RWPE2 (cell line): ENCODE measurements around the gene SPTA1.
"Not testable (repeated sequence)": the region's sequence is repeated elsewhere in the genome, so short reads cannot be mapped to it uniquely, and the experiment has no call there.

Experiments
- ATAC-seq: fragments of 200-7000 bp; cut with Tn5 transposase; 3 replicates; pipeline ENCODE4 v1.9.1; 2021; ENCODE audit warnings: low read depth
- DNase-seq: peaks from one replicate; pipeline ENCODE4 v3.0.0-alpha.2; 2020; ENCODE audit warnings: low spot score
- H3K27ac ChIP-seq: fragments of 450-650 bp; 2 replicates; pipeline ENCODE4 v1.5.1; 2017; ENCODE audit warnings: mild to moderate bottlenecking; ENCODE audit not compliant: poor library complexity, severe bottlenecking
- H3K27me3 ChIP-seq: fragments of 250-450 bp; sonication (Bioruptor Pico); 2 replicates; pipeline ENCODE4 v1.5.1; 2021; ENCODE audit warnings: mild to moderate bottlenecking, moderate library complexity; ENCODE audit not compliant: insufficient read depth, poor library complexity, severe bottlenecking
- H3K36me3 ChIP-seq: fragments of 250-450 bp; sonication (Bioruptor Pico); 2 replicates; pipeline ENCODE4 v1.5.1; 2020; ENCODE audit warnings: low read depth, mild to moderate bottlenecking, moderate library complexity
- H3K4me1 ChIP-seq: fragments of 250-450 bp; sonication (Bioruptor Pico); 2 replicates; pipeline ENCODE4 v1.5.1; 2021; ENCODE audit warnings: mild to moderate bottlenecking, moderate library complexity; ENCODE audit not compliant: insufficient read depth, poor library complexity, severe bottlenecking
- H3K4me3 ChIP-seq: fragments of 250-450 bp; sonication (Bioruptor Pico); 2 replicates; pipeline ENCODE4 v1.5.1; 2021; ENCODE audit warnings: mild to moderate bottlenecking, moderate library complexity; ENCODE audit not compliant: severe bottlenecking
- H3K9me3 ChIP-seq: fragments of 250-450 bp; sonication (Bioruptor Pico); 2 replicates; pipeline ENCODE4 v1.5.1; 2021; ENCODE audit warnings: mild to moderate bottlenecking, moderate library complexity; ENCODE audit not compliant: severe bottlenecking
- TF ChIP-seq, protein P1 (sequence below): fragments of 450-650 bp; IDR thresholded peaks from one replicate; pipeline ENCODE4 v1.5.1; 2017; ENCODE audit warnings: mild to moderate bottlenecking, moderate library complexity; ENCODE audit not compliant: poor library complexity, severe bottlenecking

SPTA1 gene

DNA sequence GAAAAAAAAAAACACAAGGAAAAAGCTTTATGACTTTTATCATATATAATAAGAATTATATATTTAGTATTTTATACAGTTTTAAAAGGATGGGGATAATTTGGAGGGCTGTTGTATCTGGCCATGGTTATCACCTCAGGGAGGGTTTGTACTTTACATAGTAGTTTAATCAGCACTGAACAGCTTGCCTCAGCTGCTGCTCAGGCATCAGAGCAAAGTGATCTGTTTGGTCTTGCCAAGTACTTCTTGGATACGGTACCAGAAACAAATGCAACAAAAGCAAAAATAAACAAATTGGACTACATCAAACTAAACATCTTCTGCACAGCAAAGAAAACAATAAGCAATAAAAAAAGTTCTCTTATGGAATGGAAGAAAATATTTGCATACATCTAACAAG is 2.6 kb upstream of the SPTA1 start:
- H3K27me3 ChIP-seq, result peaks cover 5% of the 10 kb centered on the region
- no peak overlapping the region for H3K4me3 ChIP-seq
- ATAC-seq (no peak), DNase-seq (no peak)
- no peaks in the 10 kb centered on the region for H3K9me3 ChIP-seq
- H3K36me3 ChIP-seq, result no peaks in the 10 kb centered on the region
- no peaks in the 10 kb centered on the region for H3K4me1 ChIP-seq
- TF ChIP-seq, protein P1, sequence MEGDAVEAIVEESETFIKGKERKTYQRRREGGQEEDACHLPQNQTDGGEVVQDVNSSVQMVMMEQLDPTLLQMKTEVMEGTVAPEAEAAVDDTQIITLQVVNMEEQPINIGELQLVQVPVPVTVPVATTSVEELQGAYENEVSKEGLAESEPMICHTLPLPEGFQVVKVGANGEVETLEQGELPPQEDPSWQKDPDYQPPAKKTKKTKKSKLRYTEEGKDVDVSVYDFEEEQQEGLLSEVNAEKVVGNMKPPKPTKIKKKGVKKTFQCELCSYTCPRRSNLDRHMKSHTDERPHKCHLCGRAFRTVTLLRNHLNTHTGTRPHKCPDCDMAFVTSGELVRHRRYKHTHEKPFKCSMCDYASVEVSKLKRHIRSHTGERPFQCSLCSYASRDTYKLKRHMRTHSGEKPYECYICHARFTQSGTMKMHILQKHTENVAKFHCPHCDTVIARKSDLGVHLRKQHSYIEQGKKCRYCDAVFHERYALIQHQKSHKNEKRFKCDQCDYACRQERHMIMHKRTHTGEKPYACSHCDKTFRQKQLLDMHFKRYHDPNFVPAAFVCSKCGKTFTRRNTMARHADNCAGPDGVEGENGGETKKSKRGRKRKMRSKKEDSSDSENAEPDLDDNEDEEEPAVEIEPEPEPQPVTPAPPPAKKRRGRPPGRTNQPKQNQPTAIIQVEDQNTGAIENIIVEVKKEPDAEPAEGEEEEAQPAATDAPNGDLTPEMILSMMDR, result no peak
- no peak overlapping the region for H3K27ac ChIP-seq

DNA sequence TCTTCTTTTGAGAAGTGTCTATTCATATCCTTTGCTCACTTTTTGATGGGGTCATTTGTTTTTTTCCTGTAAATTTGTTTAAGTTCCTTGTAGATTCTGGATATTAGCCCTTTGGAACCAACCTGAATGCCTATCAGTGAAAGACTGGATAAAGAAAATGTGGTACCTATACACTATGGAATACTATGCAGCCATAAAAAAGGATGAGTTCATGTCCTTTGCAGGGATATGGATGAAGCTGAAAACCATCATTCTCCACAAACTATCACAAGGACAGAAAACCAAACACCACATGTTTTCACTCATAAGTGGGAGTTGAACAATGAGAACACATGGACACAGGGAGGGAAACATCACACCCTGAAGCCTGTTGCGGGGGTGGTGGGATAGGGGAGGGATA is 1.8 kb upstream of the SPTA1 start:
- not testable (repeated sequence) for H3K4me3 ChIP-seq, H3K27me3 ChIP-seq, DNase-seq, H3K27ac ChIP-seq, H3K9me3 ChIP-seq, ATAC-seq, H3K4me1 ChIP-seq, H3K36me3 ChIP-seq

GRCh38 chr1:158687037-158687436 is 522 bp upstream of the SPTA1 start:
- Histone ChIP-seq H3K4me3 (no peak overlapping the region), H3K27ac (no peak overlapping the region), H3K27me3 (peaks cover 5% of the 10 kb centered on the region), H3K4me1 (no peaks in the 10 kb centered on the region), H3K9me3 (no peaks in the 10 kb centered on the region), H3K36me3 (no peaks in the 10 kb centered on the region)
- TF ChIP-seq, protein P1, result no peak
- ATAC-seq (no peak), DNase-seq (no peak)

DNA sequence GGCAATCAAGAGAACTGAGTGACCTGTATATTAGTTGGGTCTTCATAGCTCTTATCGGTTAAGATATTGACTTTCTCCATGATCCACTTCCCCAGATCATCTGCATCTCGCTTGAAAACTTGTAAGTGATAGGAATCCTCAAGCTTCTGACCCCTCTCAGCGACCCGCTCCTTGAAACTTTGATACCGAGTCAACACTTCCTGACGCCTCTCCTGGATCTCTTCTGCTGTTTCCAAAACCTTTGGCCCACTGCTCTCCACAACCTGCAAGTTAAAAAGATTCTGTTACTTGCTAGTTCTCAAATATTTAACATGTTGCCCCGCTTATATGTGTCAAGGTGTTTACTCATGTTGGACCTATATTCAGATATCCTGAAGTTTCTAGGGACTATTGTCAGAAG is 1.4 kb downstream of the SPTA1 start:
- DNase-seq (no peak), ATAC-seq (no peak)
- H3K4me3 ChIP-seq, result no peak overlapping the region
- TF ChIP-seq, protein P1, result no peak
- peaks cover 5% of the 10 kb centered on the region for H3K27me3 ChIP-seq
- H3K27ac ChIP-seq, result no peak overlapping the region
- no peaks in the 10 kb centered on the region for H3K36me3 ChIP-seq
- H3K4me1 ChIP-seq, result no peaks in the 10 kb centered on the region
- no peaks in the 10 kb centered on the region for H3K9me3 ChIP-seq

GRCh38 chr1:158681606-158682005 is 4.9 kb downstream of the SPTA1 start:
- Histone ChIP-seq H3K4me1 (no peaks in the 10 kb centered on the region), H3K4me3 (no peak overlapping the region), H3K36me3 (no peaks in the 10 kb centered on the region), H3K27ac (no peak overlapping the region), H3K27me3 (peaks cover 12% of the 10 kb centered on the region), H3K9me3 (no peaks in the 10 kb centered on the region)
- DNase-seq, result no peak
- ATAC-seq, result no peak
- TF ChIP-seq, protein P1, result no peak
